Sigmoid colon (tissue), 4 donors: ENCODE data around the gene RCN1.

ENCODE experiments used
- CTCF ChIP-seq, 4 experiments: fragments of 450-650 bp in 3 of 4; fragments of 200-600 bp in 1 of 4; IDR thresholded peaks; one replicate each; pipeline ENCODE4 v1.5.1; 2016 to 2019; ENCODE audit warnings: antibody characterized with exemption in 4 of 4, mild to moderate bottlenecking in 3 of 4, moderate library complexity in 2 of 4
- POLR2A ChIP-seq, 2 donors: fragments of 450-650 bp; IDR thresholded peaks; one replicate each; pipeline ENCODE4 v1.6.1; 2016; ENCODE audit warnings: antibody characterized with exemption in 2 of 2, mild to moderate bottlenecking in 2 of 2, moderate library complexity in 2 of 2
- POLR2AphosphoS5 ChIP-seq, 4 donors: sonication (generic); formaldehyde crosslinking; IDR thresholded peaks; one replicate each; pipeline ENCODE4 v1.6.1; 2017; ENCODE audit warnings: antibody characterized with exemption in 4 of 4

GRCh38 chr11:32137263-32137662, 46.4 kb downstream of the RCN1 start:
- TF ChIP-seq POLR2A (IDR thresholded peaks at IDR 0.05): no peak
- TF ChIP-seq POLR2AphosphoS5 (IDR thresholded peaks at IDR 0.05): no peak
- TF ChIP-seq CTCF (IDR thresholded peaks at IDR 0.05): no peak
